Measurements from ENCODE around the gene GMPPB.

GMPPB gene

GRCh38 chr3:49680493-49681231, 43.1 kb downstream of the GMPPB start:
- Histone ChIP-seq H3K9ac (ENCODE audit: low read length) (no peak overlapping the region), H3K36me3 (replicated peaks; ENCODE audit: low read depth, low read length) (peaks cover 65% of the 10 kb centered on the region), H3K4me2 (ENCODE audit: low read length) (no peak overlapping the region), H2AFZ (ENCODE audit: low read depth, low read length) (no peak overlapping the region), H3K4me1 (ENCODE audit: low read length) (no peaks in the 10 kb centered on the region), H3K9me3 (ENCODE audit: insufficient read depth, low read length) (no peaks in the 10 kb centered on the region), H3K79me2 (ENCODE audit: low read length) (peaks cover 5% of the 10 kb centered on the region; the same call in 1 of the 2 replicates), H3K4me3 (ENCODE audit: low read length) (no peak overlapping the region), H3K27ac (ENCODE audit: low read length) (no peak overlapping the region), H4K20me1 (ENCODE audit: insufficient read depth, low read length) (no peaks in the 10 kb centered on the region), H3K27me3 (ENCODE audit: low read depth, low read length) (no peaks in the 10 kb centered on the region)
- no peak for TF ChIP-seq EZH2phosphoT487 (IDR thresholded peaks at IDR 0.05; ENCODE audit: low read depth)
- TF ChIP-seq CTCF (IDR thresholded peaks at IDR 0.05; ENCODE audit: low read depth, low read length): no peak

GRCh38 chr3:49675912-49676311, 47.8 kb downstream of the GMPPB start:
- Histone ChIP-seq H3K27ac (ENCODE audit: low read length) (no peak overlapping the region), H4K20me1 (ENCODE audit: insufficient read depth, low read length) (peaks cover 4% of the 10 kb centered on the region; the same call in 1 of the 2 replicates), H3K4me1 (ENCODE audit: low read length) (peaks cover 12% of the 10 kb centered on the region), H3K4me3 (ENCODE audit: low read length) (no peak overlapping the region), H3K9me3 (ENCODE audit: insufficient read depth, low read length) (no peaks in the 10 kb centered on the region), H3K9ac (ENCODE audit: low read length) (no peak overlapping the region), H3K27me3 (ENCODE audit: low read depth, low read length) (no peaks in the 10 kb centered on the region), H2AFZ (ENCODE audit: low read depth, low read length) (no peak overlapping the region), H3K4me2 (ENCODE audit: low read length) (no peak overlapping the region), H3K79me2 (ENCODE audit: low read length) (peaks cover 31% of the 10 kb centered on the region), H3K36me3 (replicated peaks; ENCODE audit: low read depth, low read length) (peaks cover 45% of the 10 kb centered on the region)
- no peak for TF ChIP-seq CTCF (IDR thresholded peaks at IDR 0.05; ENCODE audit: low read depth, low read length)
- no peak for TF ChIP-seq EZH2phosphoT487 (IDR thresholded peaks at IDR 0.05; ENCODE audit: low read depth)

GRCh38 chr3:49674497-49674983, 49.2 kb downstream of the GMPPB start:
- Histone ChIP-seq H3K4me1 (ENCODE audit: low read length) (peaks cover 12% of the 10 kb centered on the region), H4K20me1 (ENCODE audit: insufficient read depth, low read length) (peaks cover 4% of the 10 kb centered on the region; the same call in 1 of the 2 replicates), H3K36me3 (replicated peaks; ENCODE audit: low read depth, low read length) (peaks cover 38% of the 10 kb centered on the region), H3K4me3 (ENCODE audit: low read length) (peak overlapping the region; percentile 95), H3K27me3 (ENCODE audit: low read depth, low read length) (no peaks in the 10 kb centered on the region), H3K9ac (ENCODE audit: low read length) (peak overlapping the region; percentile 94), H3K27ac (ENCODE audit: low read length) (peak overlapping the region; percentile 78), H3K4me2 (ENCODE audit: low read length) (peak overlapping the region; percentile 90), H3K9me3 (ENCODE audit: insufficient read depth, low read length) (no peaks in the 10 kb centered on the region), H2AFZ (ENCODE audit: low read depth, low read length) (no peak overlapping the region; the same call in 1 of the 2 replicates), H3K79me2 (ENCODE audit: low read length) (peaks cover 31% of the 10 kb centered on the region)
- TF ChIP-seq EZH2phosphoT487 (IDR thresholded peaks at IDR 0.05; ENCODE audit: low read depth) (no peak), CTCF (IDR thresholded peaks at IDR 0.05; ENCODE audit: low read depth, low read length) (no peak)

- Histone ChIP-seq H3K36me3 (replicated peaks; ENCODE audit: low read depth, low read length) (peaks cover 32% of the 10 kb centered on the region), H3K27ac (ENCODE audit: low read length) (peak within 1 kb of the TSS; percentile 78), H3K9me3 (ENCODE audit: insufficient read depth, low read length) (no peaks in the 10 kb centered on the region), H3K79me2 (ENCODE audit: low read length) (peaks cover 31% of the 10 kb centered on the region), H4K20me1 (ENCODE audit: insufficient read depth, low read length) (peaks cover 4% of the 10 kb centered on the region; the same call in 1 of the 2 replicates), H2AFZ (ENCODE audit: low read depth, low read length) (peak within 1 kb of the TSS; percentile 51; the same call in 1 of the 2 replicates), H3K27me3 (ENCODE audit: low read depth, low read length) (no peaks in the 10 kb centered on the region), H3K4me2 (ENCODE audit: low read length) (peak within 1 kb of the TSS; percentile 96), H3K9ac (ENCODE audit: low read length) (peak within 1 kb of the TSS; percentile 94), H3K4me3 (ENCODE audit: low read length) (peak within 1 kb of the TSS; percentile 95), H3K4me1 (ENCODE audit: low read length) (peaks cover 12% of the 10 kb centered on the region)
- TF ChIP-seq EZH2phosphoT487 (IDR thresholded peaks at IDR 0.05; ENCODE audit: low read depth): no peak
- no peak for TF ChIP-seq CTCF (IDR thresholded peaks at IDR 0.05; ENCODE audit: low read depth, low read length)
Measured at GRCh38 chr3:49673715-49674496, 49.8 kb downstream of the GMPPB start, which contains the start of gene APEH. Gene APEH, plus strand, starts transcription at chr3:49674351. Its CDS starts 51 bp downstream, at chr3:49674402.

All from OCI-LY3 (cell line).